GM23338 (cell line): ENCODE data around the gene DOCK4.

Experiments used
- CREB1 ChIP-seq: fragments of 250-450 bp; sonication (Bioruptor Pico); IDR thresholded peaks from 2 replicates; pipeline ENCODE4 v1.5.0; 2020; ENCODE audit warnings: low read depth, mild to moderate bottlenecking, moderate library complexity
- ETS1 ChIP-seq: IDR thresholded peaks from 2 replicates; pipeline ENCODE4 v1.6.1; 2016; ENCODE audit warnings: antibody characterized with exemption
- EZH2 ChIP-seq: fragments of 200-600 bp; sonication (generic); IDR thresholded peaks from one replicate; pipeline ENCODE4 v1.8.0; 2017; ENCODE audit warnings: antibody characterized with exemption, mild to moderate bottlenecking, low read depth; ENCODE audit not compliant: unreplicated experiment
- POLR2AphosphoS5 ChIP-seq: IDR thresholded peaks from 2 replicates; pipeline ENCODE4 v1.6.1; 2016; ENCODE audit warnings: antibody characterized with exemption, low read depth
- TF ChIP-seq, protein P1 (sequence below), 2 experiments: fragments of 200-600 bp in 1 of 2; sonication (generic) in 1 of 2; conservative IDR thresholded peaks; 2 replicates each; pipeline versions ENCODE4 v1.5.1 to v1.6.1; 2016 to 2017; ENCODE audit warnings: antibody characterized with exemption in 2 of 2, low read depth in 2 of 2, mild to moderate bottlenecking in 2 of 2, moderate library complexity in 1 of 2
- TF ChIP-seq, protein P2 (sequence below): IDR thresholded peaks from one replicate; pipeline ENCODE4 v1.6.1; 2018; ENCODE audit warnings: antibody characterized with exemption; ENCODE audit not compliant: unreplicated experiment

- TF ChIP-seq, protein P1, sequence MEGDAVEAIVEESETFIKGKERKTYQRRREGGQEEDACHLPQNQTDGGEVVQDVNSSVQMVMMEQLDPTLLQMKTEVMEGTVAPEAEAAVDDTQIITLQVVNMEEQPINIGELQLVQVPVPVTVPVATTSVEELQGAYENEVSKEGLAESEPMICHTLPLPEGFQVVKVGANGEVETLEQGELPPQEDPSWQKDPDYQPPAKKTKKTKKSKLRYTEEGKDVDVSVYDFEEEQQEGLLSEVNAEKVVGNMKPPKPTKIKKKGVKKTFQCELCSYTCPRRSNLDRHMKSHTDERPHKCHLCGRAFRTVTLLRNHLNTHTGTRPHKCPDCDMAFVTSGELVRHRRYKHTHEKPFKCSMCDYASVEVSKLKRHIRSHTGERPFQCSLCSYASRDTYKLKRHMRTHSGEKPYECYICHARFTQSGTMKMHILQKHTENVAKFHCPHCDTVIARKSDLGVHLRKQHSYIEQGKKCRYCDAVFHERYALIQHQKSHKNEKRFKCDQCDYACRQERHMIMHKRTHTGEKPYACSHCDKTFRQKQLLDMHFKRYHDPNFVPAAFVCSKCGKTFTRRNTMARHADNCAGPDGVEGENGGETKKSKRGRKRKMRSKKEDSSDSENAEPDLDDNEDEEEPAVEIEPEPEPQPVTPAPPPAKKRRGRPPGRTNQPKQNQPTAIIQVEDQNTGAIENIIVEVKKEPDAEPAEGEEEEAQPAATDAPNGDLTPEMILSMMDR (conservative IDR thresholded peaks at IDR 0.05; ENCODE audit: low read depth in 2 of 2) = no peak
- TF ChIP-seq EZH2 = no peak
- no peak for TF ChIP-seq POLR2AphosphoS5
- no peak for TF ChIP-seq CREB1 (CRISPR knock-in tag)
- TF ChIP-seq, protein P2, sequence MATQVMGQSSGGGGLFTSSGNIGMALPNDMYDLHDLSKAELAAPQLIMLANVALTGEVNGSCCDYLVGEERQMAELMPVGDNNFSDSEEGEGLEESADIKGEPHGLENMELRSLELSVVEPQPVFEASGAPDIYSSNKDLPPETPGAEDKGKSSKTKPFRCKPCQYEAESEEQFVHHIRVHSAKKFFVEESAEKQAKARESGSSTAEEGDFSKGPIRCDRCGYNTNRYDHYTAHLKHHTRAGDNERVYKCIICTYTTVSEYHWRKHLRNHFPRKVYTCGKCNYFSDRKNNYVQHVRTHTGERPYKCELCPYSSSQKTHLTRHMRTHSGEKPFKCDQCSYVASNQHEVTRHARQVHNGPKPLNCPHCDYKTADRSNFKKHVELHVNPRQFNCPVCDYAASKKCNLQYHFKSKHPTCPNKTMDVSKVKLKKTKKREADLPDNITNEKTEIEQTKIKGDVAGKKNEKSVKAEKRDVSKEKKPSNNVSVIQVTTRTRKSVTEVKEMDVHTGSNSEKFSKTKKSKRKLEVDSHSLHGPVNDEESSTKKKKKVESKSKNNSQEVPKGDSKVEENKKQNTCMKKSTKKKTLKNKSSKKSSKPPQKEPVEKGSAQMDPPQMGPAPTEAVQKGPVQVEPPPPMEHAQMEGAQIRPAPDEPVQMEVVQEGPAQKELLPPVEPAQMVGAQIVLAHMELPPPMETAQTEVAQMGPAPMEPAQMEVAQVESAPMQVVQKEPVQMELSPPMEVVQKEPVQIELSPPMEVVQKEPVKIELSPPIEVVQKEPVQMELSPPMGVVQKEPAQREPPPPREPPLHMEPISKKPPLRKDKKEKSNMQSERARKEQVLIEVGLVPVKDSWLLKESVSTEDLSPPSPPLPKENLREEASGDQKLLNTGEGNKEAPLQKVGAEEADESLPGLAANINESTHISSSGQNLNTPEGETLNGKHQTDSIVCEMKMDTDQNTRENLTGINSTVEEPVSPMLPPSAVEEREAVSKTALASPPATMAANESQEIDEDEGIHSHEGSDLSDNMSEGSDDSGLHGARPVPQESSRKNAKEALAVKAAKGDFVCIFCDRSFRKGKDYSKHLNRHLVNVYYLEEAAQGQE = no peak
- no peak for TF ChIP-seq ETS1
Measured at GRCh38 chr7:111825046-111825445, 381.2 kb downstream of the DOCK4 start.
